HG03139 (cell line): ENCODE data around the gene BCAT1.
"Not testable (repeated sequence)": the region's sequence is repeated elsewhere in the genome, so short reads cannot be mapped to it uniquely, and the experiment has no call there.

ENCODE experiments used
- ATAC-seq: cut with Tn5 transposase; IDR thresholded peaks from one replicate; pipeline ENCODE4 v1.9.1; 2021; ENCODE audit not compliant: unreplicated experiment

The BCAT1 gene

GRCh38 chr12:24960222-24960855 lies 11.4 kb upstream of the BCAT1 start:
- no peak for ATAC-seq

DNA sequence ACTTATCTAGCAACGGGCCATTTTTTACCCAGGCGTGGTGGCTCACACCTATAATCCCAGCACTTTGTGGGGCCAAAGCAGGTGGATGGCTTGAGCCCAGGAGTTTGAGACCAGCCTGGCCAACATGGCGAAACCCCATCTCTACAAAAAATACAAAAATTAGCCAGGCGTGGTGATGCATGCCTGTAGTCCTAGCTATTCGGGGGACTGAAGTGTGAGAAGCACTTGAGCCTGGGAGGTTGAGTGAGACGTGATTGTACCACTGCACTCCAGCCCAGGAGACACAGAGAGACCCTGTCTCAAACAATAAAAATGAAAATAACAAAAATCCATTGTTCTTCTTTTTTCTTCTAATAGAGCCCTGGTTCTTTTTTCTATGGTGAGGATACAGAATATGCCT lies 7.5 kb upstream of the BCAT1 start:
- not testable (repeated sequence) for ATAC-seq

GRCh38 chr12:24955853-24956252 lies 7.0 kb upstream of the BCAT1 start:
- no peak for ATAC-seq

DNA sequence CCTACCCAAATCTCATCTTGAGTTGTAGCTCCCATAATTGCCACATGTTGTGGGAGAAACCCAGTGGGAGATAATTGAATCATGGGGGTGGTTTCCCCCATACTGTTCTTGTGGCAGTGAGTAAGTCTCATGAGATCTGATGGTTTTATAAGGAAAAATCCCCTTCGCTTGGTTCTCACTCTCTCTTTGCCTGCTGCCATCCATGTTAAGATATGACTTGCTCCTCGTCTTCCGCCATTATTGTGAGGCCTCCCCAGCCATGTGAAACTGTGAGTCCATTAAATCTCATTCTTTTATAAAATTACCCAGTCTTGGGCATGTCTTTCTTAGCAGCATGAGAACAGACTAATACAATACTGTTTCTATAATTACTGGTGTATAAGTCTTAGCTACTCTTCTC lies 6.5 kb upstream of the BCAT1 start:
- no peak for ATAC-seq

DNA sequence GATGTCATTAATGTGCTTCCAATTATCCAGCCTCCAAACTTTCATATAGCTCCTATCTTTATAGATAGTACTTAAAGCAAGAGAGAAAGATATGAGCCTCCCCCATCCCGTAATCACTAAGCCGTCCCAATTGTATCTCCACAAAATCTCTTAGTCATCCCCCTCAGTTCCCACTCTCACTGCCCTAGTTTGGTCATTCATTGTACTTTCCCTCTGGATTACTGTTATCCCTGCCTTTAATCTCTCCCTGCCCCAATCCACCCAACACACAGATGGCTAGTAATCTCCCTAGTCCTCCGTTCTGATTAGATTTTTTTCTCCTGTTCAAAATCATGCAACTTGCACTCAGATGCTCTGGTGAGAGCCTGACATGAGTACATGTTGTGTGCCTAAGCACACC lies 5.4 kb upstream of the BCAT1 start:
- no peak for ATAC-seq

DNA sequence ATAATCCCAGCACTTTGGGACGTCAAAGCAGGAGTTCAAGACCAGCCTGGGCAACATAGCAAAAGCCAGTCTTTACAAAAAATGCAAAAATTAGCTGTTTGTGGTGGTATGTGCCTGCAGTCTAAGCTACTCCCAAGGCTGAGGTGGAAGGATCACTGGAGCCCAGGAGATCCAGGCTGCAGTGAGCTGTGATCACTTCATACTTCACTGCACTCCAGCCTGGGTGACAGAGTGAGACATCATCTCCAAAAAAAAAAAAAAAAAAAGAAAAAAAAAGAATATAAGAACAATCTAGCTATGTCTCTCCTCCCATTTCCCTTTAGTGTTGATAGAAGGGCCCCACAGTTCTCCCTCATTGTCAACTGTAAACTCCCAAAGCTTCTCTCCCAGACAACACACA lies 3.5 kb upstream of the BCAT1 start:
- no peak for ATAC-seq

- ATAC-seq, result no peak
Observed at GRCh38 chr12:24950231-24950834, 1.4 kb upstream of the BCAT1 start.

DNA sequence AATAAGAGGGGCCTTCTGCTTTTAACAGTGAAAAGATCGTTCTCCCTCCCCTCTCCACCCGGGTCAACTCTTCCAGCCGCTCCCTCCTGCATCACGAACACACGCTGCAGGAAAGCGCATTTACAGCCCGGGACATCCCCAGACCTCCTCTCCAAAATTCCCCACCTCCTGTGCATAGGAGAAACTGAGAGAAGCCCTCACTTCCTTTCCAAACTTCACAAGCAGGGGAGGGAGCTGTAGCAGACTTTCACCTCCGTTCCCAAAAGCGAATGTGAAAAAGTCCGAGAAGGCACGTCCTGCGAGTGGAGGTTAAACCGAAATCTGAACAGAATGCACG lies 513 bp downstream of the BCAT1 start:
- ATAC-seq, result no peak

GRCh38 chr12:24947541-24948419 lies 1.1 kb downstream of the BCAT1 start:
- ATAC-seq, result no peak

GRCh38 chr12:24945845-24946244 lies 3.1 kb downstream of the BCAT1 start:
- no peak for ATAC-seq

- no peak for ATAC-seq
Observed at GRCh38 chr12:24945039-24945438, 3.9 kb downstream of the BCAT1 start.

DNA sequence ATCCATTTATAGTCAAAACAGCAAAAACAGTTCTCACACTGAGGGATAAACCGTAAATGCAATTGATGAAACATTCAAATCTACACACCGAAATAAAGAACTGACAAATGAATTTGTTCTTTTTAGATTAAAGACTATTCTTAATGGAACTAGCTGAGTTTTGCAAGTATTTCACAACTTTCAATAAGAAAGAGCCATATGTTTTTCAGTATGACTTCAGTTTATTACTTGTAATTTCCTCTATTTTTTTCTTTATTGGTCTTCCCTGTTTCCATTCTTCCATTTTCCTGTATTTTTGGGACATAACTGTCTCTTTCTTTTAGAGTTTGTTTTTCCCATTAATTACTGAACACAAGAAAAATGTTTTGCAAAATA lies 4.3 kb downstream of the BCAT1 start:
- ATAC-seq, result no peak

DNA sequence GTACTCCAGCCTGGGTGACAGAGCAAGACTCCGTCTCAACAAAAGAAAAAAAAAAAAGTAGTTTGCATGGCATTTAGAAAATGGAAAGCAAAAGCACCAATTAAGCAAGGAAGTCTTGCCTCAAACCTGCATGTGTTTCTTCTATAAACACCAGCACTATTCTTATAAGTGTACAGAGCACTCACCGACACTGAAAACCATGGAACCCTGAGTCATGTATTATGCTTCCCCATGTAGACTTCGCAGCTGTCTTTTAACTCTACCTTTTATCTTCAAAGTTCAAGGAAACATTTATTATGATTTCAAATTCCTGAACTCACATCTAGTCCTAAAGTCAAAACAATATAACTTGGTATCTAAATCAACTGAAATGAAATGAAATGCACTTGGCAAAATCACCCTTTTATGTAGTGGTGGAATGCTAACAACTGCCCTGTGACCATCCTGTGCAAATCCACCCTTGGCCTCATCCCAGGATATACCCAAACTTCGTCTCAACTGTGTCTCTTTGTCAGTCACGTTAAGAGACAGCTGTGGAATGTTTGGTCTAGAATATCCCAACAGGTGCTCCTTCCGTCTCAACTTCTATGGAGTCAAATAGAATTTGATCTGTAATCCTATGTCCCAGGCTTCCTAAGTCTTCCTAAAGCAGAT lies 4.8 kb downstream of the BCAT1 start:
- ATAC-seq, result no peak

DNA sequence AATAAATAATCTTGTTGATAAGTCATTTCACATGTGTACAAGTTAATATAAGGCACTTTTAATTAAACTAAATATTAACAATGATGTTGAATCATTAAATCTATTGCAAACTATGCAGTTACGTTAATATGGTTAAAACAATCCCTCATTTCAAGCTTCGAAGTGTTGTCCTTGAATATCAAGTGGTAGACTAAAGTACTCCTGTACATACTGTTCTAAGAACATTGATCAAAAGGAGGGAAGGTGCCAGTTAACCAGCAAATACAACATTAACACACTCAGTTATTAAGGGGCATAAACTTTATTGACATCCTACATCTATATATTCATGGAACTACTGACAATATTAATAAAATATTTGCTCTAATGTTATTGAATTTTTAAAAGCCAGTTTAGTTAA lies 8.7 kb downstream of the BCAT1 start:
- ATAC-seq, result no peak

- ATAC-seq, result not testable (repeated sequence)
Observed at GRCh38 chr12:24939551-24939950, 9.3 kb downstream of the BCAT1 start.

- ATAC-seq, result no peak
Observed at GRCh38 chr12:24938341-24938740, 10.6 kb downstream of the BCAT1 start.

DNA sequence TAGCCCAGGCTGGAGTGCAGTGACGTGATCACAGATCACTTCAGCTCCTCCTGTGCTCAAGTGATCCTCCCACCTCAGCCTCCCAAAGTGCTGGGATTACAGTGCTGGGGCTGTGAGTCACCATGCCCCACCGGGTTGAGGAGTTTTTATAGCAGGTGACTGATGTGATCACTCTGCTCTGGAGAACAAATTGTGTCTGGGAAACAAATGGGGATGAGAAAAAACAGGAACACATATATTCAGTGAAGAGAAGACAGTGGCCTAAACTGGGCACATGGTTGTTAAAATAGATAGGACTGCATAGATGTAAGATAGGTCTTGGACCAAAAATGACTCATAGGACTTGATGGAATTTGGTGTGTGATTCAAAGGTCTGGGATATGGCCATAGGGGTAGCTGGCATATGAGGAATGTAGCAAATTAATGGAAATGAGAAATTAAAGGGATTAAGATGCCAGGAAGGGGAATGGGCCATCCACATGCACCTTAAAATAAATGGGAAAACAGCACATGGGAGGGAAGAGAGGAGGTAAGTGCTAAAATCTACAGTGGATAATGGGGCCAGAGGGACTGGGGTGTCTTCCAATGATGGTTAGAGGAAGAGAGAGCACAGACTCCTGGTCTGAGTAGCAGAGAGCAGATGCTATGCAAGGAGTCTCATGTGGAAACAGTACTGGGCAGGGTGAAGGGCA lies 11.2 kb downstream of the BCAT1 start:
- ATAC-seq, result no peak

DNA sequence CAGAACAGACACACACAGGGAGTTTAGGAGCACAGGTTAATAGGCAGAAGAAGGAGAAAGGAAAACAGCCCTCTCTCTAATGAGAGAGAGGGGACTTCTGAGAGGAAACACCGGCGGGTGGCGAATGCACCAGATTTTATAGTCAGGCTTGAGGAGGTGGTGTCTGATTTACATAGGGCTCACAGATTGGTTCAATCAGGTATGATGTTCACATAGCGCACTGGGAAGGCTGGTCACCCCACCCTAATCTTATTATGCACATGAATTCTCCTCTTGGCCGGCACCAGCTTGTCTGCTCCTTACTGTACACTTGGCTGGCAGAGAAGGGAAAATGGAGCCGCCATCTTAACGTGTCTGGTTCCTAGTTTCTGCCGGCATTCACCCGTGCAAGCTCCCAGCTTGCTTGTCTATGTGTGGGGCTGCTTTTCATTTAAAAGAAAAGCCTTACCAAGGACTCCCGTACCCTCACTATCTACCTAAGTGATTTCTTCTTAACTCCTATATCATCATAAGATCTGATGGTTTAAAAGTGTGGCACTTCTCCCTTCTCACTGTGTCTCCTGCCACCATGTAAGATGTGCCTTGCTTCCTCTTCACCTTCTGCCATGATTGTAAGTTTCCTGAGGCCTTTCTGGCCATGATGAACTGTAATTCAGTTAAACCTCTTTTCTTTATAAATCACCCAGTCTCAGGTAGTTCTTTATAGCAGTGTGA lies 15.1 kb downstream of the BCAT1 start:
- no peak for ATAC-seq

DNA sequence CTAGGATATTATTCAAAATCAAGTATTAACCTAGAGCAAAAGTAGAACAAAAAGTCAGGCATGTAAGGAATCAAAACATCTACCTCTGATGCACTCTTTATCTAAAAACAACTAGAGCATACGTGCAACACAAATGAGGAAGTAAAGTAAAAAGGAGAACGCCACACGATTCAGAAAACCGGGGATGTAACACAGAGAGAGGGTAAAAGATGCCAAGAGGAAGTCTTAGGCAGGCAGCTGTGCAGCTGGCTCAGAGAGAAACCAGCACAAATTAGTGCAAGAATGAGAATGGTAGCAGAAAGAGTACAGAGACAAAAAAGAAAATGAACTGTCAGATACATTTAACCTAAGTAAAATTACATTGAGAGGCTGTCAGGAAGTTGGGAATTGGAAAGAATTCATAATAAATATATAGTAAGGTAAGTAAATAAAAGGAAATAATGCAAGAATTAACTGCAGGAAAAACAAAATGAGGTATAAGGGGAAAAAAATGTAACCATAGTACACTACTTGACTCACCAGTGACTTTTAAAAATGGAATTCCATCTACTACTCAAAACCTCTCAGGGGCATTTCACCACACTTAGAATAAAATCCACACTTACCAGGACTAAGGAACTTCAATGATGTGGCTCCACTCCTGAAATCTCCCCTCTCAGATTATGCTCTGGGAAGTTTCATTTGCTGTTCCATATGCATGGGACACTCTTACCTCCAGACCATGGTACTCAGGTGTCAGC lies 17.1 kb downstream of the BCAT1 start:
- ATAC-seq, result peak; percentile 85

DNA sequence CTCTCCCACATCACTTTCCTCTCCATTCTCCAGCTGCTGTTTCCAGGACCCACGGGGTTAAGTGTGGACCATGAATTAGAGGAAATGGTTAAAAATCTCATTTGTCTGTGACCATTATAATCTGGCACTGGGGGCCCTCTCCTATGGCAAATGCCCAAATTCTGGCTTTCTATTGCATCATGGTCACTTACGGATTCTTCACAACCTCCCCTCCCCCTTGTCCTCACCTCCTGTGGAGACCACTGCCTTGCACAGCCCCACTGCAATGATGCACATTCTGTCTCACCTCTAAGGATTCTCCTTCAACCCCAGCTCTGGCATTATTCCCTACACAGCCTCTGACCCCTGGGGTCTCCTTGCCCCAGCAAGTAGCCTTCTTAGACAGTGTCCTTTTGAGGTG lies 18.9 kb downstream of the BCAT1 start:
- no peak for ATAC-seq
